ACC112 (cell line): ENCODE results near the gene UVSSA.
"Not testable (repeated sequence)": the region's sequence is repeated elsewhere in the genome, so short reads cannot be mapped to it uniquely, and the experiment has no call there.

Source experiments
- H2AFZ ChIP-seq: fragments of 200-600 bp; sonication (generic); one replicate; pipeline ENCODE4 v1.6.0; 2017; ENCODE audit warnings: antibody characterized with exemption, low read length; ENCODE audit not compliant: unreplicated experiment
- H3K27ac ChIP-seq: fragments of 200-600 bp; sonication (generic); 2 replicates; pipeline ENCODE4 v1.5.1; 2014; ENCODE audit warnings: low read depth, mild to moderate bottlenecking, antibody characterized with exemption, low read length, moderate library complexity
- H3K27me3 ChIP-seq: fragments of 200-600 bp; sonication (generic); 2 replicates; pipeline ENCODE4 v1.6.1; 2014; ENCODE audit warnings: mild to moderate bottlenecking, antibody characterized with exemption, low read length, moderate library complexity, mixed read lengths; ENCODE audit not compliant: insufficient read depth
- H3K36me3 ChIP-seq: fragments of 200-600 bp; sonication (generic); 2 replicates; pipeline ENCODE4 v1.6.1; 2016; ENCODE audit warnings: mild to moderate bottlenecking, antibody characterized with exemption, low read length, moderate library complexity, mixed read lengths; ENCODE audit not compliant: insufficient read depth
- H3K4me1 ChIP-seq: fragments of 200-600 bp; sonication (generic); one replicate; pipeline ENCODE4 v1.6.1; 2016; ENCODE audit warnings: low read length, mixed read lengths; ENCODE audit not compliant: insufficient read depth, unreplicated experiment, control insufficient read depth
- H3K4me3 ChIP-seq: fragments of 200-600 bp; sonication (generic); 2 replicates; pipeline ENCODE4 v1.5.1; 2014; ENCODE audit warnings: mild to moderate bottlenecking, low read depth, low read length
- H3K79me2 ChIP-seq: fragments of 200-600 bp; sonication (generic); one replicate; pipeline ENCODE4 v1.6.0; 2016; ENCODE audit warnings: low read length; ENCODE audit not compliant: control insufficient read depth, unreplicated experiment, insufficient read depth

Gene UVSSA

GRCh38 chr4:1368421-1369090 lies 21.5 kb downstream of the UVSSA start:
- Histone ChIP-seq H3K27ac (no peak overlapping the region), H3K36me3 (peaks cover 6% of the 10 kb centered on the region; the same call in 1 of the 2 replicates), H3K27me3 (no peaks in the 10 kb centered on the region), H3K4me3 (no peak overlapping the region), H2AFZ (no peak overlapping the region), H3K79me2 (no peaks in the 10 kb centered on the region), H3K4me1 (no peaks in the 10 kb centered on the region)

GRCh38 chr4:1369091-1369450 lies 22.1 kb downstream of the UVSSA start:
- H2AFZ ChIP-seq, result no peak overlapping the region
- H3K36me3 ChIP-seq, result peaks cover 6% of the 10 kb centered on the region; the same call in 1 of the 2 replicates

GRCh38 chr4:1369479-1370079 lies 22.6 kb downstream of the UVSSA start:
- peaks cover 6% of the 10 kb centered on the region; the same call in 1 of the 2 replicates for H3K36me3 ChIP-seq
- no peaks in the 10 kb centered on the region for H3K27me3 ChIP-seq
- no peak overlapping the region for H2AFZ ChIP-seq
- no peaks in the 10 kb centered on the region for H3K79me2 ChIP-seq
- H3K4me3 ChIP-seq, result no peak overlapping the region
- no peaks in the 10 kb centered on the region for H3K4me1 ChIP-seq
- no peak overlapping the region for H3K27ac ChIP-seq

More at GRCh38 chr4:1369091-1369450, 22.1 kb downstream of the UVSSA start:
- no peak overlapping the region for H3K4me3 ChIP-seq
- H3K79me2 ChIP-seq, result no peaks in the 10 kb centered on the region
- no peaks in the 10 kb centered on the region for H3K4me1 ChIP-seq
- H3K27me3 ChIP-seq, result no peaks in the 10 kb centered on the region
- H3K27ac ChIP-seq, result no peak overlapping the region

GRCh38 chr4:1370321-1371124 lies 23.5 kb downstream of the UVSSA start:
- Histone ChIP-seq H3K79me2 (no peaks in the 10 kb centered on the region), H3K27ac (no peak overlapping the region), H2AFZ (no peak overlapping the region), H3K36me3 (peaks cover 6% of the 10 kb centered on the region; the same call in 1 of the 2 replicates), H3K4me1 (no peaks in the 10 kb centered on the region), H3K4me3 (no peak overlapping the region), H3K27me3 (no peaks in the 10 kb centered on the region)

GRCh38 chr4:1371176-1372165 lies 24.5 kb downstream of the UVSSA start:
- Histone ChIP-seq H3K36me3 (peaks cover 6% of the 10 kb centered on the region; the same call in 1 of the 2 replicates), H2AFZ (no peak overlapping the region), H3K27me3 (no peaks in the 10 kb centered on the region), H3K4me1 (no peaks in the 10 kb centered on the region), H3K79me2 (no peaks in the 10 kb centered on the region), H3K4me3 (no peak overlapping the region), H3K27ac (no peak overlapping the region)

GRCh38 chr4:1372576-1372975 lies 25.6 kb downstream of the UVSSA start:
- not testable (repeated sequence) for H3K36me3 ChIP-seq, H2AFZ ChIP-seq, H3K4me1 ChIP-seq, H3K27ac ChIP-seq, H3K27me3 ChIP-seq, H3K4me3 ChIP-seq, H3K79me2 ChIP-seq

- no peaks in the 10 kb centered on the region for H3K27me3 ChIP-seq
- no peak overlapping the region for H2AFZ ChIP-seq
- H3K36me3 ChIP-seq, result peaks cover 6% of the 10 kb centered on the region; the same call in 1 of the 2 replicates
- no peaks in the 10 kb centered on the region for H3K4me1 ChIP-seq
- H3K27ac ChIP-seq, result no peak overlapping the region
- H3K79me2 ChIP-seq, result no peaks in the 10 kb centered on the region
- H3K4me3 ChIP-seq, result no peak overlapping the region
Measured at GRCh38 chr4:1373892-1374705, 27.1 kb downstream of the UVSSA start.

- Histone ChIP-seq H3K4me1 (no peaks in the 10 kb centered on the region), H3K27ac (no peak overlapping the region), H3K4me3 (no peak overlapping the region), H3K27me3 (no peaks in the 10 kb centered on the region), H2AFZ (no peak overlapping the region), H3K36me3 (peaks cover 6% of the 10 kb centered on the region; the same call in 1 of the 2 replicates), H3K79me2 (no peaks in the 10 kb centered on the region)
Measured at GRCh38 chr4:1374706-1375045, 27.7 kb downstream of the UVSSA start.

- no peaks in the 10 kb centered on the region for H3K79me2 ChIP-seq
- H3K36me3 ChIP-seq, result peaks cover 6% of the 10 kb centered on the region; the same call in 1 of the 2 replicates
- no peaks in the 10 kb centered on the region for H3K4me1 ChIP-seq
Measured at GRCh38 chr4:1375051-1375721, 28.2 kb downstream of the UVSSA start.

More at GRCh38 chr4:1375051-1375721, 28.2 kb downstream of the UVSSA start:
- Histone ChIP-seq H3K27ac (no peak overlapping the region), H2AFZ (no peak overlapping the region), H3K4me3 (no peak overlapping the region), H3K27me3 (no peaks in the 10 kb centered on the region)
